Measurements from ENCODE around the gene ARHGAP20.

Gene ARHGAP20, protein sequence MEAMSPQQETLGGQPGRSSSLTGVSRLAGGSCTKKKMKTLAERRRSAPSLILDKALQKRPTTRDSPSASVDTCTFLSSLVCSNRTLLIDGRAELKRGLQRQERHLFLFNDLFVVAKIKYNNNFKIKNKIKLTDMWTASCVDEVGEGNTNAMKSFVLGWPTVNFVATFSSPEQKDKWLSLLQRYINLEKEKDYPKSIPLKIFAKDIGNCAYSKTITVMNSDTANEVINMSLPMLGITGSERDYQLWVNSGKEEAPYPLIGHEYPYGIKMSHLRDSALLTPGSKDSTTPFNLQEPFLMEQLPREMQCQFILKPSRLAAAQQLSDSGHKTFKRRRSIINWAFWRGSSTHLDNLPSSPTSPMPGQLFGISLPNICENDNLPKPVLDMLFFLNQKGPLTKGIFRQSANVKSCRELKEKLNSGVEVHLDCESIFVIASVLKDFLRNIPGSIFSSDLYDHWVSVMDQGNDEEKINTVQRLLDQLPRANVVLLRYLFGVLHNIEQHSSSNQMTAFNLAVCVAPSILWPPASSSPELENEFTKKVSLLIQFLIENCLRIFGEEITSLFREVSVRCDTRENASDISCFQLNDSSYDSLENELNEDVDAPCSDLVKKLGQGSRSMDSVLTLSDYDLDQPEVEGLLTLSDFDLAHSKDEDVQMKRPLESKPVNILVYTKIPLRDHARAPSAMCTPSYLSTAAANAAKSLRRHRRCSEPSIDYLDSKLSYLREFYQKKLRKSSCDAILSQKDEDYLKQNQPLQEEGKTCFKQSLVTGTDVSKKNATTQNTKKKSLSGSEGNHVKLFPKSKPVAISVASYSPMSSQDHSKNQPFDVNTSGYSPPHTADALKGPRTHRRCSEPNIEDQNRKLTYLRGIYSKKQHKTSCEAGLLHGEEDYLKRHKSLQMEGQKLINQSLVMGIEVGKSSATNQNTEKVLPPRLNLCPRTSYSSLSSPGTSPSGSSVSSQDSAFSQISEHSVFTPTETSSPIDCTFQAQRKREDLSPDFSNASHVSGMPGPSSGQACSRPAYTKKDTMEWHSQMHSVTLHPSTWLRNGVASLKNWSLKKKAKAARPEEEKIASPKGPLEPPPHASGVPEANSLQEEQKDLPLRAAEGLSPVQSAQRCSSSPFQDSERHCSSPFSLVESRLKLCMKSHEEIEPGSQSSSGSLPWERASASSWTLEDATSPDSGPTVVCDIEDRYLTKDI

DNA sequence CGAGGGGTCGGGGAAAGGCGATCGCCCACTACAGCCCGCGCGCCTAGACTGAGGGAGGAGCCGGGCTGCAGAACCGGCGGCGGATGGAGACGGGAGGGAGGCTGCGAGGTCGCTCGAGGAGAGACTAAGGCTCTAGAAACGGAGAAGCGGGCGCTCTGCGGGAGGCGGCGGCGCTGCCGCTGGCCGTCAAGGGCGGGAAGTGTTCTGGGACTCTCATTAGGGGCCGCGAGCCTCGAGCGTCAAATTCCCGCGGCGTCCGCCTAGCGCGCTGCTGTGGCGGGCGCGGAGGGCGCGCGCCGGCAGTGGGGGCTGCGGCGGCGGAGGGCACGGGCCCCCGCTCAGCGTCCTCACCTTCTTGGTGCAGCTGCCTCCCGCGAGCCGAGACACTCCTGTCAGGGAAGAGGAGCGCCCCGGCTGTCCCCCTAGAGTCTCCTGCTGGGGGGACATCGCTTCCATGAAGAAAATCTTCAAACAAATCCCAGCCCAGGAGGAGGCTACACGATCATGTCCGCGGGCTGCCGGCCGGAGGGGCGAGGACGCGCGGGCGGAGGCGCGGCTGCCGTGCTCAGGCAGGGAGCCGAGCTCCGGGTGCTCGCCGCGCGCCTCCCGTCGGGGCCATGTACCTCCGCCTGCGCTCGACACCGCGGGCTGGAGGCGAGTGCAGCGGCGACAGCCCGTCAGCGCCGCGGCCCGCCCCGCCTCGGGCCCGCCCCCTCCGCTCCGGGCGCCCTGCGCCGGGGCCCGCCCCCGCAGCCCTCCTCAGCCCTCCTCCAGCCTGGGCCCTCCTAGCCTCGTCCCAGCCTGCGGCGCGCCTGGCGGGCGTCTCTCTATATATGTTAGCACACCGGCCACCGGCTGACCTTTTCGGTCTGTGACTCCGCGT, at the start of gene ARHGAP20:
ARHGAP20 (minus strand) TSS at position 662 of the 883 bp plus-strand sequence; CDS start at position 456, 206 bp downstream.
- TF ChIP-seq, protein P1, sequence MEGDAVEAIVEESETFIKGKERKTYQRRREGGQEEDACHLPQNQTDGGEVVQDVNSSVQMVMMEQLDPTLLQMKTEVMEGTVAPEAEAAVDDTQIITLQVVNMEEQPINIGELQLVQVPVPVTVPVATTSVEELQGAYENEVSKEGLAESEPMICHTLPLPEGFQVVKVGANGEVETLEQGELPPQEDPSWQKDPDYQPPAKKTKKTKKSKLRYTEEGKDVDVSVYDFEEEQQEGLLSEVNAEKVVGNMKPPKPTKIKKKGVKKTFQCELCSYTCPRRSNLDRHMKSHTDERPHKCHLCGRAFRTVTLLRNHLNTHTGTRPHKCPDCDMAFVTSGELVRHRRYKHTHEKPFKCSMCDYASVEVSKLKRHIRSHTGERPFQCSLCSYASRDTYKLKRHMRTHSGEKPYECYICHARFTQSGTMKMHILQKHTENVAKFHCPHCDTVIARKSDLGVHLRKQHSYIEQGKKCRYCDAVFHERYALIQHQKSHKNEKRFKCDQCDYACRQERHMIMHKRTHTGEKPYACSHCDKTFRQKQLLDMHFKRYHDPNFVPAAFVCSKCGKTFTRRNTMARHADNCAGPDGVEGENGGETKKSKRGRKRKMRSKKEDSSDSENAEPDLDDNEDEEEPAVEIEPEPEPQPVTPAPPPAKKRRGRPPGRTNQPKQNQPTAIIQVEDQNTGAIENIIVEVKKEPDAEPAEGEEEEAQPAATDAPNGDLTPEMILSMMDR (IDR thresholded peaks at IDR 0.05), result no peak
- H3K36me3 ChIP-seq, result no peaks in the 10 kb centered on the region
- H3K4me3 ChIP-seq (ENCODE audit: low read depth in 1 of 2, low read length in 1 of 2), result no peak within 1 kb of the TSS
- no peaks in the 10 kb centered on the region for H3K9me3 ChIP-seq
- no peak within 1 kb of the TSS for H3K27ac ChIP-seq
- H3K27me3 ChIP-seq, result peaks cover 97% of the 10 kb centered on the region
- H3K4me1 ChIP-seq (ENCODE audit: control insufficient read depth in 1 of 2, insufficient read depth in 1 of 2, low read depth in 1 of 2, low read length in 1 of 2), result peaks cover 6 to 10% of the 10 kb centered on the region in 2 experiments

DNA sequence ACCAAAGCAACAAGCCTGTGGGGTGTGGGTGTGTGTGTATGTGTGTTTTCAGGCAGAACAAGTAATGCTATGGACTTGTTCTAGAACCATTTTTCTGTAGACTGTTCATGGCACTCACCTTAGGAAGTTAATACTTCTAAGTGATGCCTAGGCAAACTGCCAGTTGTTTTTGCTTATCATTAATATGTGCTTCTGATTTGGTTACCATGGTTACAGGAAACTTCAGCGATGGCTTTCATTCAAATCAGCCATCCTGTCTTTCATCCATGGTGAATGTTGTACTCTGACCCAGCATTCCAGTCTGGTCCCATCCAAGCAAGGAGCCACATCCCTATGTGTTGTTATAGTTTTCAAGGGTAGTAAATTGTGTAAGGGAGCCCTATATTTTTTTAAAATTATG, 49.8 kb upstream of the ARHGAP20 start:
- Histone ChIP-seq H3K9me3 (no peaks in the 10 kb centered on the region), H3K27ac (no peak overlapping the region), H3K4me1 (ENCODE audit: control insufficient read depth in 1 of 2, insufficient read depth in 1 of 2, low read depth in 1 of 2, low read length in 1 of 2) (no peaks in the 10 kb centered on the region), H3K36me3 (no peaks in the 10 kb centered on the region), H3K4me3 (ENCODE audit: low read depth in 1 of 2, low read length in 1 of 2) (no peak overlapping the region), H3K27me3 (no peaks in the 10 kb centered on the region)
- TF ChIP-seq, protein P1 (IDR thresholded peaks at IDR 0.05), result no peak

DNA sequence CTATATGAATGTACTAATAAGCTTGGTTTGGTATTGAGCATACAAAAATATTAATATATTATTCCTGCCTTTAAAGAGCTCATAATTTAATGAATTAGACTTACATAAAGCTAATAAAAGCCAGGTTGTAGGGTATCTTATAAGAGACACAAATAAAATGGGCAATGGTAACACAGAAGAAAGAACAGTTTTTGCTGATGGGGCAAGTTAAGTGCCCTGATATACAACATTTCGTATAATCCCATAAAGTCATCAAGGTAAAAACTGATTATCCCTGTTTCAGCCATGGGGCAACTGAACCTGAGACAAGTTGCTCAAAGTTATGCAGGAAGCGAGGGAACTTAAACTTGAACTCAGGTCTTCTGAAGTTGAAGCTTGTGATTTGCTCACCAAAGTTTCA, 48.9 kb upstream of the ARHGAP20 start:
- TF ChIP-seq, protein P1 (IDR thresholded peaks at IDR 0.05), result no peak
- Histone ChIP-seq H3K36me3 (no peaks in the 10 kb centered on the region), H3K27me3 (no peaks in the 10 kb centered on the region), H3K27ac (no peak overlapping the region), H3K4me1 (ENCODE audit: control insufficient read depth in 1 of 2, insufficient read depth in 1 of 2, low read depth in 1 of 2, low read length in 1 of 2) (no peaks in the 10 kb centered on the region), H3K4me3 (ENCODE audit: low read depth in 1 of 2, low read length in 1 of 2) (no peak overlapping the region), H3K9me3 (no peaks in the 10 kb centered on the region)

DNA sequence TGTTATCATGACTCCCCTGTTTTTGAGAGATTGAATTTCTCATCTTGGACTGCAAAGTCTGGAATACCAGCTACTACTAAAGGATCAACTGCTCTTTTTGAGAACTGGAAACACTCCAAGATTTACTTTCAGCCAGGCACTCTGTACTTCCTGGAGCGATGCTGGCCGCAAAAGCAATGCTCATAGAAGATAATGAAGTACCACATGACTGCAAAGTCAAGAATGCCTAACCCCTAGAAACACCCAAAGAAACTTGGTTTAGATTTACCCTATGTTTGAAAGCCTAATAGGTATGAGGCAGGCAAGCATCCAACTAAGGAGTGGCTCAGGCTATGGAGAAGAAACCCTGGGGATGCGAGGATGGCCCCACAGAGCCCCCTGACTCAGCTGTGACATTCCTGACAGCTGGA, 47.7 kb upstream of the ARHGAP20 start:
- Histone ChIP-seq H3K36me3 (no peaks in the 10 kb centered on the region), H3K27ac (no peak overlapping the region), H3K9me3 (no peaks in the 10 kb centered on the region), H3K4me1 (ENCODE audit: control insufficient read depth in 1 of 2, insufficient read depth in 1 of 2, low read depth in 1 of 2, low read length in 1 of 2) (no peaks in the 10 kb centered on the region), H3K27me3 (no peaks in the 10 kb centered on the region), H3K4me3 (ENCODE audit: low read depth in 1 of 2, low read length in 1 of 2) (no peak overlapping the region)
- TF ChIP-seq, protein P1 (IDR thresholded peaks at IDR 0.05), result no peak

All from neutrophil (primary cell).